Umbilical cord (tissue), 2 donors: ENCODE data around the gene CDH22. TPM values are rescaled to one million over a fixed set of nuclear protein-coding genes. Genes with fewer than 3 reads are reported as not detected.

Experiments used
- DNase-seq: peaks from one replicate; pipeline ENCODE4 v3.0.0-alpha.2; 2015; ENCODE audit warnings: low spot score
- total RNA-seq: library from RNA; depleted of rRNA; stranded (reverse); fragments of >200 nt; gene quantifications from one replicate; pipeline ENCODE4 v1.2.3, GENCODE V29; 2014; ENCODE audit warnings: low replicate concordance; ENCODE audit not compliant: insufficient read depth

Gene CDH22
- total RNA-seq, 1 donor from 2014 or later = 0.24 TPM

DNA sequence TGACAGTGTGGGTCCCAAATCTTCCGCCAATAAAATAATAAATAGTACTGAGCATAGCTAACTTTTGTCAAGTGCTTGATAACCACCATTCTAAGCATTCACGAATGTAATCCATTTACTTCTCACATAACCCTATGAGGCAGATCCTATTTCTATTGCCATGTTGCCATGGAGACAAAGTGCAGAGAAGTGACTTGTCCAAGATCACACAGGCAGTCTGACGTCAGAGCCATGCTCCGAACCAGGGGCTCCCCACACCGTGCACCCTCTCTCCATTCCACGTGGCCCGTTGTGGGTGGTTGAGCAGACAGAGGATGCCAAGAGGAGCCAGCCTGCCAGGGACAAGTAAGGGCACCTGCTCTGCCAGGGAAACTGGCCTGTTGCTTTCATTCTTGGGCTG is 38.9 kb downstream of the CDH22 start:
- no peak for DNase-seq

DNA sequence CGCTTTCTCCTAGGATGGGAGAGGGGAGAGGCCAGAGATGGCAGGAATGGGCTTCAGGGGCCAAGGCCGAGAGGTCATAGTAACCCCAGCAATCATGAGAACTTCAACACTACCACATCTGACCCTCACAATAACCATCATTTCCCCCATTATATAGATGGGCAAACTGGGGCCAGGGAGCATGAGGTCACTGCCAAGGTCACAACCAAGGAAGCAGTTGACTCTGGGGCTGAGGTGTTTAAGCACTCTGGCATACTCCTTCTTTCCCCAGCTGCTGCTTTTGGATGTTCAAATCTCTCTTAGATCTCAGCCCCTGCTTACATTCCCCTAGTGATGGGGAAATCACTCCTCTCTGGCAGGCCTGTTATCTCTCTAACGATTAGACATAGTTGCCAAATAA is 39.6 kb downstream of the CDH22 start:
- no peak for DNase-seq

DNA sequence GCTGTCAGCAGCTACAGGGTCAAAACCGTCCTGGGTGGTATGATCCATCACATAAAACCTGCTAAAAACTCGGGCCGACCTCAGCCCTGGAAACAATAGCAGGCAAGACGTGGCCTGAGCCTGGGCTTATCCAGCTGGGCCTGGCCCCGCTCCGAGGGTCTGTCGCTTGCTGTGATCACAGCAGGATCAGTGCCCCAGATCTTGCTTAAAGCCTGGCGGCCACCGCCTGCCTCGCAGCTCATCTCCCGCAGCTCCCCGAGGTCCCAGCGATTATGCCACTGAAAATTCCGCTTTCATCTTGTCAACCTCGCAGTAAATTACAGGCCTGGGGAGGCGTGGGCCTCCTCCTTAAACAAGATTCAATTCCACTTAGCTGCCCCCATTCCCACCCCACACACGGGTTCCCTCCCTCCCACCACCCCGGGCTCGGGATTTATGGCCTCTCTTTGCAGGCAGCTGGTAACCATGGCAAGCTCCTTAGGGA is 40.1 kb downstream of the CDH22 start:
- DNase-seq = no peak

DNA sequence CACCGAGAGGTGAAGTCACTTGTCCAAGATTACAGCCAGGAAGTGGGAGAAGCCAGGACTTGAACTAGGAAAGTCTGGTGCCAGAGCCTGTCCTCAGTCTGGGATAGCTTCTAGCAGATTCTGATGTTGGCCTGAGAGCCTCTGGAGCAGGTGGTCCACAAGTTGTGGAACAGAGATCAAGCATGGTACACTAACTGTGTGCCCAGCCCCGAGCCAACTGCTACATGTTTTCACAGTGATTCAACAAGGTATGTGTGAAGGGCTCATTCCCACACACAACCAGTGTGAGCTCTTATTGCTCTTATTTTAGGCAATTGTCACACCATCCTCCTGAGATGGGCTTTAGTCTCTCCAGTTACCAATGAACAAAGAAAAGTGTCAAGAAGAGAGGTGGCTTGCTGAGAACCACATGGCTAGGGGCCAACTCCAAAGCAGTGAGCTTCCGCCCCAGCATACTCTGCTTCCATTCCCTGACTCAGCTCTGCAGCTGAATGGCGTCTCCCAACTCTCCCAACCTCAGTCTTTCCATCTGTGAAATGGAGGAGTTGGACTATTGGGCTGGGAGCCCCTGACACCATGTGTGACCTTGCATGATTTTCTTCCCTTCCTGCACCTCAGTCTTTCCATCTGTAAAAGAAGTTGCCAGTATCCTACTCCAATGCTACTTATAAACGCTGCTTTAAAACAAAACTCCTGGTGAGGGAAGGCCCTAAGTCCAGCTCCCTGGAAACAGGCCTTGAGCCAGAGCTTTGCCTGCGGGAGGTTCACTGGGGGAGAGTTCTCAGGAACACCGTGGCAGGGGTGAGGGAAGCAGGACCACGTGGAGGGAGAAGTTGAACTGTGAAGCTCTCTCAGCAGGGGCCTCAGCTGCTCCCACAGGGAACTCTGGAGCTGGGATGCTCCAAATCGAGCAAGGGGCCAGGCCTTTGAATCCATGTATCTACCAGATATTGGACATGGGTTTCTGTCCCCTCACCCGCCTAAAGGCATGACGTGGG is 40.9 kb downstream of the CDH22 start:
- DNase-seq = peak; percentile 13

DNA sequence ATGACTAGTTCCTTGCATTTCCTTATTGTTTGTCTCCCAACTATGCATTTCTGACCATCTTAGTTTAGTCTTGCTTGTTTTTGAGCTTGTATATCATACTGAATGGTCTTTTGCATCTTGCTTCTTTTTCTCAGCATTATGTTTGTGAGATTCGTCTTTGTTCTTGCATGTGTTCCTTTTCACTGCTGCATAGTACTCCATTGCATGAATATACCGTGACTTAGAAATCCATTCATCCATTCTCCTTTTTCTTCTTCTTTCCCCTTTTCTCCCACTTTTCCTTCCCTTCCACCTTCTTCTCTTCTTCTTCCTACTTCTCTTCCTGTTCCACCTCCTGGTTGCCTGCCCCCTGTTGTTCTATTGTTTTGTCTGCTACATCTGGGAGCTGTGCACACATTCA is 42.8 kb downstream of the CDH22 start:
- DNase-seq = no peak

DNA sequence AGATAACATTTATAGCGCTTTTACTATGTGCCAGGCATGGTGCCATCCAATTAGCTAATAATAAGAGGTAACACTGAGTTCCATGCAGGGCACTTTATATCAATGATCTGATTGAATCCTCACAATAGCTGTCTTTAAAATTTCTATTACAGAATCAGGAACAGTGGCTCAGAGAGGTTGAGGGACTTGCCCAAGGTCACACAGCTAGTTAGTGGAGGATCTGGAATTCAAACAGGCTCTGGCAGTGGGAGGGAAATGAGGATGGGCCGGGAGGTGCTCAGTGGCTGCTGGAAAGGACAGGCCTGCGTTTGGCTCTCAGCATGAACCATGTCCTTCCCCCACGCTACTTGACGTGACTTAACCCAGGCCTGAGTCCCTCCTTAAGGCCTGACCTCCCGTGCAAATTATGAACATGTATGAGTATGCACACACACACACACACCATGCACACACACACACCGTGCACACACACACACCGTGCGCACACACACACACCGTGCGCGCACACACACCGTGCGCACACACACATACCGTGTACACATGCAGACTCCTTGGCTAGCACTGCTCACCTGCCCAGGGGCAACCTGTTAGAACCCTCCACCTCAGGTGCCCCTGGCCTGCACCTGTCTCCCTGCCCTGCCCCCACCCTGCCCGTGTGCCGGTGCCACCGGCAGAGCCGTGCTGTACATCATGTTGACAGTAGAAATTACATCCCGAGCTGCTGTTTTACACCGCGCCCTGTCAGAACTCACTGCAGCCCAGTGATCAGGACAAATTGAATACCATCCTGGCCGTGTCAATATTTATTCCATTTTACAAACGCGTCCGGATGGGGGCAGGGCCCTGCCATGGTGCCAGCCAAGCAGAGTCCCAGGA is 43.7 kb downstream of the CDH22 start:
- no peak for DNase-seq

DNA sequence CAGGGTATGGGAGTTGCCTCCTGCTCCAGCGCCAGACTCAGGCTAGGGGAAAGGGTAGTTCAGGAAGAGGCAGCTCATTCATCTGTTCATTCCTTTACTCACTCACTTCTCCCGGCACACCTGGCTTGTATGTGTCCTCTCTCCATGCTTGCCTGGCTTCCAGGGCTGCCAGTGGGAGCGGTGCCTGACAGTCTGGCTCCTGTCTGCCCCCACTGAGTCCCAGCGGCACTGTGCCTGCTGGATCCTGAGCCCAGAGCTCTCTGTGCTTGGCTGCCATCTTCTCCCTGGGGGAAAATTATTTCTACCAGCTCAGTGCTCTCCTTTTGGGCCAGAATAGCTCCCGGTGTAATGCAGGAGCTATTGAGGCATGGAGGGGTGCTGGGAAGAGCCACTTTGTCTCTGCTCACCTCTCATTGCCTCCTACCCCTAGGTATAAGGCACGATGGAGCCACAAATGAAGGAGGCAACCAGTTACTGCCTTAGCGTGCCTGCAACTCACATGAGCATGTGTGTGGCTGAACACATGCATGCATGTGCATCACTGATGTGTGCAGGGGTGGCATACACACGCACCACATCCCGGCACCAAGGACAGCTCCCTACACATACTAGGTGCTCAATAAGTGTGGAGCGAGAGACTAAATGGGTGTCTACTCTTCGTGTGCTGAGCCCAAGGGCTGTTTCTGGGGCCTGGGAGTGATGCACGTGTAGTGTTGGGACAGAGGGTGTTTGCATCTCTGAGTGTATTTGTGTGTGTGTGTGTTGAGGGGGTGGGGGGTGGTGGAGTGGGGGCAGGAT is 46.6 kb downstream of the CDH22 start:
- no peak for DNase-seq

DNA sequence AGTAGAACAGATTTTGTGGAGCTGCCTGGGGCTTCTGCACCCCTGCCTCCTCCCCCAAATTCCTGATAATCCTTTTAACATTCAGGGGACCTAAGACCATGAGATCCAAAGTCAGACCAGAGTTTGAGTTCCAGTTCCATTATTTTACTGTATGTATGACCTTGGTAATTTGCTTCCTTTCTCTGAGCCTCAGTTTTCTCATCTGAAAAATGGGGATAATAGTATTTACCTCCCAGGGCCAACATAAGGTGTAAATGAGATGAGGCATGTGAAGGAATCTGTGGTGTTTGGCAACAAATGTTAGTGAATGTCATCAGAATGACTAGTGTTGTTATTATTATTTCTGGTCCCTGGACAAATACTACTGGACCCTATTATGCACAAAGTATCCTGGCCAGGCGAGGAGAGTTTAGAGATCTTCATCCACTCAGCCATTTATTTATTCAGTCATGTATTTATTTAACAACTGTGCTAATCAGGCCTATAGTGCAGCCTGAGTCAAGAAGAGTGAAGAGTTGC is 47.3 kb downstream of the CDH22 start:
- DNase-seq = no peak

DNA sequence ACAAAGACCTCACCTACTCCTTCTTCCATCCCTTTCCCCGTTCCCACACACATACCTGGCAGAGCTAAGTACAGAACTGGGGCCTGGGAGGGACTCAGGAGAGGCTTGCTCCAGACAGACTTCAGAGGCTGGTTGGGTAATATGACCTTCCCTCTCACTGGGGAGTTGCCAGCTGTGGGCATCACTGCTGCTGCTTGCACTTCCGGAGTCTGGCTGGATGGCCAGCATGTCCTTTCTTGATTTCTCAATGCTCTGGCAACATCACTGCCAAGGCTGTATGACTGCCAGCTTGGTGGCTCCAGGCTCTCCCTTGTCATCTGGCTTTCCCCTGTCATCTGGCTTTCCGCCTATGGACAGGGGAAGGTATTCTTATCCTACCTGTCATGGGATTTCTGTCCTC is 47.8 kb downstream of the CDH22 start:
- DNase-seq = no peak

DNA sequence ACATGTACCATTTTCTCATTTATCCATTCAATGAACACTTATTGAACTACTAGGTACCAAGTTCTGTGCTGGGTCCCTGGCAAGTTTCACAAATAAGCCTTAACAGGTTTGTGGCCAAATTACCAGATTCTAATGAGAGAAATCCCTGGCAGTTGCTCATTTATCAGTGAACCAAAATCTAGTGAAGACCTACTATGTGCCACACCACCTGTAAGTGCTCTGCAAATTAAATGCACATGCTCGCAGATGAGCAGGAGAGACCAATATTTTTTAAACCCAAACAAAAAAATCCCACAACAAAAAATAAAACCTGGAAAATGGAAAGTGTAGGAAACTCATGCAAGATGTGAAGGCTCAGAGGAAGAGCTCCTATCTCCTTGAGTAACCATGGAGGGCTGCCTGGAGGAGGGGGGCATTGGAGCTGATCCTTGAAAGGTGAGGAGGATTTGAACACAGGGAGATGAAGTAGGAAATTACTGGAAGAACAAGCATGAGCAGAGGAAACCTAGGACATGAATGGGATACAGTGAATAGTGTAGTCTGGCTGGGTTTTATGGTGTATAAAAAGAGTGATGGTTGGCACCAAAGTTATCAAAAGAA is 48.9 kb downstream of the CDH22 start:
- no peak for DNase-seq

DNA sequence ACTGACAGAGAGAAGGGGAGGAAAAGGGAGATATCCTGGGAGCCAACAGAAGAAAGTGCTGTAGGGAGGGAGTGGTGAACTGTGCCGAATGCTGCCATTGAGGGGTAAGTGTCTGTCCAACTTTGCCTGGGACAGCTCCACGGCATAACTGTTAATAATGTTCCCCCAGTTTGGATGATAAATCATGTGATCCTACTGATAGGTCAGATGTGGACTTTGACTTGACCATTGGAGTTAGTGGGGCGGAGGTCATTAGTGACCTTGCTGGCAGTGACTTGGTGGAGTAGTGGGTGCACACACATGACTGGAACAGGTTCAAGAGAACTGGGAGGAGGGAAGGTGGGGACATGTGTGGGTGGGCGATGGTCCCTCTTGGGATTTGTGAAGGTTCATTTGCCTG is 50.4 kb downstream of the CDH22 start:
- DNase-seq = no peak

DNA sequence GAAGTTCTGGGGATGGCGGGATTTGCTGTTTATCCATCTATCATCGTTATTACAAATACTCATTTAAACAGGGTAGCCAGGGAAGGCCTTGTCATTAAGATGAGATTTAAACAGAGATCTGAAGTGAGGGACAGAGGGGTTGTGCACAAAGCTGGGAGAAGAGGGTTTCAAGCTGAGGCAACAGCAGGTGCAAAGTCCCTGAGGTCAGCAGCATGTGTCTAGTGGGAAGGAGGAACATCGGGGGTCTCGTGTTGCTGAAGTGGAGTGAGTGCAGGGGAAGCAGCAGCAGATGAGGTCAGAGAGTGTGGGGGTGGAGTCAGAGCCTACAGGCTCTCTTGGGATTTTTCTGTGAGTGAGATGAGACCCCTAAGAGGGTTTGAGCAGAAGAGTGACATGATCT is 52.0 kb downstream of the CDH22 start:
- no peak for DNase-seq

DNA sequence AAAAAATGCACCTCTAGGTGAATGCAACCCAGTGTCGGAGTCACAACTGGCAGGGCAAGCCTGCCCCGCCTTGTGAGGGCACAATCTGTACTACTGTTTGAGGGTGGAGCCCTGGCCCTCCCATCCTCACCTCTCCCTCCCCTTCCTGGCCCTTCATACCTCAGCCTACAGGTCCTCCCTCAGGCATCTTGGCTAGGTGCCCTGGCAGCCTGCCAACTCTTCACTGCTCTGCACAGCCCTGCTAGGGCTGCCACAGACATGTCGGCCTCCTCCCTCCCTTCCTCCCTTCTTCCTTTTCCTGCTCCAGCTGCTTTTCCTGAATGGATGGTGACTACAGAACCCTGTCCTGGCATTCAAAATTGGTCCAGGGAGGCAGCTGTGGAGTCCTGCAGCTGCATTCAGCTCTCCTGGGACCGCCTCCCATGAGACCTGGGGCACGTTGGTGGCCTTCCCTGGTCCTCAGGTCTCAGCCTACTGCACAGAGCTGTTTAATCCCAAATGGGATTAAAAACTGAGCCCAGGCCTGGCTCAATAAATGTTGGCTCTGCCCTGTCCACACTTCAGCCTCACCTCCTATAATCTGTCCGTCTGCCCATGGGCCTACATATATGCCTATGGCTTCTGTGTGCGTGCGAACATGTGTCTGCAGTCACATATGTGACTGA is 52.7 kb downstream of the CDH22 start:
- peak; percentile 57 for DNase-seq

DNA sequence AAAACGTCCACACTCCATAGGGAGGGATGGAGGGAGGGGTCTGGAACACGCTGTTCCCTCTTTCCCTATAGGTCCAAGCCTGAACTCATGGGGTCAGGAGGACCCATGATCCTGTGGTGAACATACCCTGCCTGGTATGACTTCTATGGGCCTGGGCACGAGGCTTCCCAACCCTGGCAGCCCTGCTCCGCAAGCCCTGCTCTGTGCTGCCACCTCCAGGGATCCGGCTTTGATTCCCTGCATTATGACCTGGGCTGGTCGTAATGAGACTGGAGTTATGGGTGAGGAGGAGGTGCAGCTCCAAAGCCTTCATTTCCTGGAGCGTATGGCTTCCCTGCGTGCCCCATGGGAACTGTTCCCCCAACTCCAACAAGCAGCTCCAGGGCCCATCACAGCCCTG is 54.9 kb downstream of the CDH22 start:
- no peak for DNase-seq

DNA sequence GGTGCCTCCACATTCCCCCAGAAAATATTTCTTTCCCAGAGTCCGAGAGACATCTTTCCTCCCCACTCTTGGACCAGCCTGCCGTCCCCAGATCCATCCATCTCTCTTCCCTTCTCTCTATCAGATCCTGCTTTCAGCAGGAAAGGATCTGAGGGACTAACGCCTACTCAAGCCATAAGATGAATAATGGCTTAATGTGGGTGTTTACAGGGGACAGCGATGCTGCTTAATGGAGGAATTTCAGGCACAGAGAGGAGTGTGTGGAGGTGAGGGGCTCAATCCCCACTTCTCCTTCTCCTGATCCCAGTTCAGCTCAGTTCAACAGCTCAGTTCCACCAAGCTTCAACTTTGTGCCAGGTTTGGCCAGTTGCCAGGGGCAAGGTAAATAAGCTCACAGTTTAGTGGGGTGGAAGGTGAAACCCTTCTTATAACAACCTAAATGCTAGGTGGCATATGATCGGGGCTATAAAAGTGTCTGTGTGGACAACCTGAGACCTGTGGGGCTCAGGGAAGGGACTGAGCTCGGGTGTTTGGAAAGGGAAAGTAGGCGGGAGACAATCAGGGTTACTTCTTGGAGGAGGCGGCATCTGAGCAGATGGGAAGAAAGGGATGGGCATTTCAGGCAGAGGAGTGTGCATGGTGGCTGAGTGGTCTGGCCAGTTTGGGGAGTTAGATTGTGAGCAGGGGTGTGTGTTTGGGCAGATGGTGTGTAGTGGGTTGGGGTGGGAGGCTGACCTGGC is 55.8 kb downstream of the CDH22 start:
- no peak for DNase-seq

DNA sequence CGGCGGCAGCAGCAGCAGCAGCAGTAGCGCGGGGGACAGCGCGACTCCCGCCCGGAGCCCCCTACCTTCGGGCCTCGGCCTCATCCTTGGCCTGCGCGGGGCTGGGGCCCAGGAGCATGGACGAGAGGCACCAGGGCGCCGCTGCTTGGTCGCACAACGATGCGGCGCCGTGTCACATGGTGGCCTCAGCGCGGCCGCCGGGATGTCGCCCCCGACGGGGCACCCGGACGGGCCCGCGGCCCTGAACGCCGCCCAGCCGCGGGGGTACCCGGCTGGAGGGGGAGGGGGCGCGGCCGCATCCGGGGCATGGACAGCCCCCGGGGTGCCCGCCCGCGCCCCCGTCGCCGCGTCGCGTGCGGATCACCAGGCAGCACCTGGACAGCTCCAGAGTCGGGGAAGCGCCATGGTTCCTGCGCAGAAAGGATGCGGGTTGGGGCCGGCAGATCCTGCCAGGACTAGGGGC is 57.1 kb downstream of the CDH22 start:
- DNase-seq = no peak

DNA sequence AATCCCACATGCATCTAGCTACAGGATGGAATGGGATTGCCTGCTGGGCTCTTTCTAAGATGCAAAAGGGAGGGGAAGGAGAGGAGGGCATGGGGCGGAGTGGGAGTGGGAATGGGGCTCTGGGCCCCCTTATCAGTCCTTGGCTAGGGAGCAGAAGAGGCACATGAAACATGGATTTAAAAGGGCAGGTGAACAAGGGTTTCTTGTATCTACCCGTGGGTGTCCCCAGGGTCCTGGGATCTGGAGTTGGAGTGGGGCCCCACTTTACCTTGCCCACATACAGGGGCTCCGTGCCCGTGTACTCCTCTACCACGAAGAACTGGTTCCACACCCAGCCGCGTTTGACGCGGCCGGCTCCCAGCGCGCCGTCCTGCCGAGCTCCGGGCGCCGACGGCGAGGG is 57.5 kb downstream of the CDH22 start:
- no peak for DNase-seq

DNA sequence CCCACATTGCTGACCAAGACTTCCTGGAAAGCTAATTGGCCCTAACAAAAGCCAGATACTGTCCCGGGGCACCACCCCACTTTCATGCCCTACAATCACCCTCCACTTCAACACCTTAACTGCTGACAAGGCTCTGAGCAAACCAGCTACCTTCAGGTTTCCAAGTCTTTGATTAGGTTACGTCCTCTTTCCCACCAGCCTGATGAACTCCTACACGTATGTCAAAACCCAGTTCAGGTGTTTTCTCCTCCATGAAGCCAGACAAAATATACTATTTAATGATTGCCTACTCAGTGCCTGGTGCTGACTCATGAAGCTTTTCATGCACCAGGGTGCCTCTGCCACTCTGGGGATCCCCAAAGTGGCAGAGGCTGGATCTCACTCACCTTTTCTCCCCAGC is 58.6 kb downstream of the CDH22 start:
- DNase-seq = no peak

DNA sequence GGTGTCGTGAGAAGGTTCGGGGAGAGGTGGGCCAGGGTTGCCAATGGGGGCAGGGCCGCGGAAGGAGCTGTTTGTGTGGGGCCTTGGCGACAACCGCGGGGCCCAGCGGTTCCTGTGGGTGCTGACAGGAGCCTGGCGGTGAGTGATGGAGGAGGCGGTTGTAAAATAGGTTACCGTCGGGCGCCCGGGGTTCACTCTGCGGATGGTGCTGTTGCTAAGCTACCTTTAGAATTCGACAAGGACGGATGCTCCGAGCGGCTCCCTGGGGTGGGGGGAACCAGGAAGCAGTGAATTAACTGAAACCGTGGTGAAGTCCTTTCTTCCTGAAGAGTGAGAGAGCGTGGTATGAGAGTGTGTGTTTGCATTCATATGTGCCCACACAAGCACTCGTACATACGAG is 61.7 kb downstream of the CDH22 start:
- no peak for DNase-seq
